ENCODE results near the gene ZBTB12. TPM values are rescaled to one million over a fixed set of nuclear protein-coding genes. Genes with fewer than 3 reads are reported as not detected.

Gene ZBTB12
- total RNA-seq, 1 experiment from 2014 or later: 16.2 TPM

DNA sequence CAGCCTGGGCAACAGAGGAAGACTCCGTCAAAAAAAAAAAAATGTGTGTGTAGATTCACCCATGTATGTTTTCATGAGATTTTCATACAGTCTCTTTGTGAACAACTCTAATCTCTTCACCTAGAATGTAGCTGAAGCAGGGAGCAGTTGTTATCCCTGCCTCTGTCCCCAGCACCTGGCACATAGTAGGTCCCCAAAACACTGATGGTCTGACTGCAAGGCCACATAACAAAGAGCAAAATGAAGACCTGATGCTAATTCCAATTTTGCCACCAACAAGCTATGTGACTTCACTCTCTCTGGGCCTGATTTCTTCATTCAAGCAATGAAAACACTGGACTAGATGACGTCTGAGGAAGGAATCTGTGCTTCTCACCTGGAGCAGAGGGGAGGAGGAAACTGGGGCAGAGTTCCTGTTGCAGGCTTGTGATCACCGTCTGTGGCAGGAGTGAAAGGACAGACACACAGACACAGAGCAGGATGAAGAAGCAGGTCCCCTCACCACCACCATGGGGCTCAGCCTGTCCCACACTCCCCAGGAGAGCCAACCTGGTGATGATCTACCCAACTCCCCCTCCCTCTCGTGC is 27.7 kb downstream of the ZBTB12 start:
- H3F3A ChIP-seq (ENCODE audit: insufficient read depth, low read depth): peaks cover 19% of the 10 kb centered on the region
- H3K4me2 ChIP-seq: peak overlapping the region; percentile 55
- H2AFZ ChIP-seq: peak overlapping the region; percentile 11; the same call in 1 of the 2 replicates
- ChIA-PET POLR2A (ENCODE audit: unreplicated experiment) (no interaction called here), CTCF (no interaction called here)
- BruUV-seq (replicated peaks): no TSS peak
- no peaks in the 10 kb centered on the region for H3K9me3 ChIP-seq (ENCODE audit: insufficient read depth, low read depth)
- DNase-seq: peak; percentile 20 to 74
- peak overlapping the region; percentile 40; the same call in 1 of the 2 replicates for H3K27ac ChIP-seq
- H4K20me1 ChIP-seq (ENCODE audit: insufficient read depth): no peaks in the 10 kb centered on the region
- H3K4me3 ChIP-seq: no peak overlapping the region
- H3K4me1 ChIP-seq (replicated peaks; ENCODE audit: insufficient read depth): peaks cover 35% of the 10 kb centered on the region
- no peaks in the 10 kb centered on the region for H3K36me3 ChIP-seq (ENCODE audit: low read depth)
- H3K27me3 ChIP-seq (ENCODE audit: insufficient read depth, low read depth): no peaks in the 10 kb centered on the region
- TF ChIP-seq EZH2 (IDR thresholded peaks at IDR 0.05; ENCODE audit: low read depth): no peak
- TF ChIP-seq, protein P1, sequence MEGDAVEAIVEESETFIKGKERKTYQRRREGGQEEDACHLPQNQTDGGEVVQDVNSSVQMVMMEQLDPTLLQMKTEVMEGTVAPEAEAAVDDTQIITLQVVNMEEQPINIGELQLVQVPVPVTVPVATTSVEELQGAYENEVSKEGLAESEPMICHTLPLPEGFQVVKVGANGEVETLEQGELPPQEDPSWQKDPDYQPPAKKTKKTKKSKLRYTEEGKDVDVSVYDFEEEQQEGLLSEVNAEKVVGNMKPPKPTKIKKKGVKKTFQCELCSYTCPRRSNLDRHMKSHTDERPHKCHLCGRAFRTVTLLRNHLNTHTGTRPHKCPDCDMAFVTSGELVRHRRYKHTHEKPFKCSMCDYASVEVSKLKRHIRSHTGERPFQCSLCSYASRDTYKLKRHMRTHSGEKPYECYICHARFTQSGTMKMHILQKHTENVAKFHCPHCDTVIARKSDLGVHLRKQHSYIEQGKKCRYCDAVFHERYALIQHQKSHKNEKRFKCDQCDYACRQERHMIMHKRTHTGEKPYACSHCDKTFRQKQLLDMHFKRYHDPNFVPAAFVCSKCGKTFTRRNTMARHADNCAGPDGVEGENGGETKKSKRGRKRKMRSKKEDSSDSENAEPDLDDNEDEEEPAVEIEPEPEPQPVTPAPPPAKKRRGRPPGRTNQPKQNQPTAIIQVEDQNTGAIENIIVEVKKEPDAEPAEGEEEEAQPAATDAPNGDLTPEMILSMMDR (conservative IDR thresholded peaks at IDR 0.05): no peak
- intact Hi-C loops (cut with micrococcal nuclease; ENCODE audit: unreplicated experiment): loop anchor here (10.0 kb wide), 1 partner anchor 189 kb away; the partner anchor contains the start of gene LY6G5C
- H3K79me2 ChIP-seq (ENCODE audit: low read depth): no peaks in the 10 kb centered on the region
- H3K9me2 ChIP-seq (ENCODE audit: insufficient read depth): no peaks in the 10 kb centered on the region

DNA sequence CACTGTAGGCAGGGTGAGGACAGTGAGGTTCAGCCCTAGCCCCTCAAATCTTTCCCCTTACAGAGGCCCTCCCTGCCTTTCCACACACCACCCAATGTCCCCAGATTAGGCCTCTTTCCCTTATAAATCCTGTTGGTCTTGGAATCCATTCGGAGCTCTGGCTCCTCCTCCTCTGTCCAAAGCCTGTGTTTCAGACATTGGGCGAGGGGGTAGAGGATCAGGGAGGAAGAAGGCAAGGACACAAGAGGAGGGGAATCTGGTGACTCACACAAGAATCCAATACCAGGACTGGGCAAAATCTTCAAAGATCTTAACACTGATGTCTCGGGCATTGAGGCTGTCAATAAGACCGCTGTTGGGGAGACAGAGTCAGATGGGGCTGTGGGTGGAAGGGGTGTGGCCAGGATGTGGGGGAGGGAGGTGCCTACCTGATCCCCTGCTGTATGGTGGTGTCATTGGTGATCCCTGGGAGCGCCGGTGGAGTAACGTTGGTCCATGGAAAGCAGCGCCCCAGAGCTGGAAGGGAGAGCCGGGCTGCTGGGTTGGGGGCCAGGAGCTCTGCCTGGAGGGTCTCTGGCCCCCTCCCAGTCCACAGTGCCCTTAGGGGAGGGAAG is 30.7 kb downstream of the ZBTB12 start:
- intact Hi-C loops (cut with micrococcal nuclease; ENCODE audit: unreplicated experiment): loop anchor here (10.0 kb wide), 1 partner anchor 186 kb away; the partner anchor contains the start of gene LY6G5C
- BruUV-seq (replicated peaks): no TSS peak
- Histone ChIP-seq H3K4me2 (no peak overlapping the region), H3K9me3 (ENCODE audit: insufficient read depth, low read depth) (no peaks in the 10 kb centered on the region), H3F3A (ENCODE audit: insufficient read depth, low read depth) (peaks cover 18% of the 10 kb centered on the region), H3K79me2 (ENCODE audit: low read depth) (no peaks in the 10 kb centered on the region), H2AFZ (no peak overlapping the region), H3K9me2 (ENCODE audit: insufficient read depth) (no peaks in the 10 kb centered on the region), H4K20me1 (ENCODE audit: insufficient read depth) (no peaks in the 10 kb centered on the region), H3K36me3 (ENCODE audit: low read depth) (no peaks in the 10 kb centered on the region), H3K4me3 (no peak overlapping the region), H3K27me3 (ENCODE audit: insufficient read depth, low read depth) (no peaks in the 10 kb centered on the region), H3K27ac (no peak overlapping the region), H3K4me1 (replicated peaks; ENCODE audit: insufficient read depth) (peaks cover 22% of the 10 kb centered on the region)
- ChIA-PET POLR2A (ENCODE audit: unreplicated experiment) (no interaction called here), CTCF (no interaction called here)
- no peak for TF ChIP-seq EZH2 (IDR thresholded peaks at IDR 0.05; ENCODE audit: low read depth)
- TF ChIP-seq, protein P1 (conservative IDR thresholded peaks at IDR 0.05): no peak
- no peak for DNase-seq

DNA sequence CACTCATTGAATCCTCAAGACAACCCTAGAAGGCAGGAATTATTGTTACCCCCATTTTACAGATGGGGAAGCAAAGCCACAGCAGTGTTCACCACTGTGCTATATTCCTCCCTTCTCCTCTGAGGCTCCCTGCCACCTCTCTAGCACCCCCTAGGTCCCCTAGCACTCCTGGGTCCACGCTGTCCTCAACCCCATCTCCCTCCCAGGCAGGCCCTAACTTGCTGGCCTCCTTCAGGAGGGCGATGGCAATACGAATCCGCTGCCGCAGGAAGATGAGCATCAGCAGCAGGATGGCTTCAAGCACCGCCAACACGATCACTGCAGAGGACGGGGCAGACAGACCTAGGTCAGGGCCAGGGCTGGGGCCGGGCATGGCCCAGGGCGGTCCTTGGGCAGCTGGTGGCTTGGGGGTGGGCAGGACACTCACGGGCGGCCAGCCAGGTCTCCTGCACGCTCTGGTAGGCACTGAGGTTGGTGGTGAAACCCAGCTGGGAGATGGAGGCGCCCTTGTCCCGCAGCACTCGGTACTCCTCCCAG is 31.4 kb downstream of the ZBTB12 start:
- Histone ChIP-seq H3K27ac (no peak overlapping the region), H3K4me2 (no peak overlapping the region), H3K79me2 (ENCODE audit: low read depth) (no peaks in the 10 kb centered on the region), H3K36me3 (ENCODE audit: low read depth) (no peaks in the 10 kb centered on the region), H3K27me3 (ENCODE audit: insufficient read depth, low read depth) (no peaks in the 10 kb centered on the region), H4K20me1 (ENCODE audit: insufficient read depth) (no peaks in the 10 kb centered on the region), H3F3A (ENCODE audit: insufficient read depth, low read depth) (peaks cover 16% of the 10 kb centered on the region), H3K9me3 (ENCODE audit: insufficient read depth, low read depth) (no peaks in the 10 kb centered on the region), H2AFZ (no peak overlapping the region), H3K9me2 (ENCODE audit: insufficient read depth) (no peaks in the 10 kb centered on the region), H3K4me1 (replicated peaks; ENCODE audit: insufficient read depth) (peaks cover 24% of the 10 kb centered on the region), H3K4me3 (no peak overlapping the region)
- intact Hi-C loops (cut with micrococcal nuclease; ENCODE audit: unreplicated experiment): loop anchor here (10.0 kb wide), 1 partner anchor 186 kb away; the partner anchor contains the start of gene LY6G5C
- ChIA-PET CTCF (no interaction called here), POLR2A (ENCODE audit: unreplicated experiment) (no interaction called here)
- no peak for DNase-seq
- no peak for TF ChIP-seq EZH2 (IDR thresholded peaks at IDR 0.05; ENCODE audit: low read depth)
- TF ChIP-seq, protein P1 (conservative IDR thresholded peaks at IDR 0.05): no peak
- BruUV-seq (replicated peaks): no TSS peak

All from PC-9 (cell line).